Fibroblast of lung (primary cell): ENCODE measurements around the gene CHD6.

Experiments used
- CTCF ChIP-seq, 2 donors: IDR thresholded peaks in 1 of 2; conservative IDR thresholded peaks in 1 of 2; 1 replicate in 1 of 2; 2 replicates in 1 of 2; pipeline ENCODE4 v1.5.1; 2011 to 2012; ENCODE audit warnings: low read length in 2 of 2, control low read depth in 1 of 2, inconsistent platforms in 1 of 2, low read depth in 1 of 2, mild to moderate bottlenecking in 1 of 2
- EZH2 ChIP-seq: IDR thresholded peaks from 2 replicates; pipeline ENCODE4 v1.5.1; 2012; ENCODE audit warnings: low read length, control low read depth, mild to moderate bottlenecking; ENCODE audit errors: missing control alignments

GRCh38 chr20:41467690-41468089 lies 150.5 kb downstream of the CHD6 start:
- TF ChIP-seq CTCF (conservative IDR thresholded peaks at IDR 0.05 in 1 of 2, IDR thresholded peaks at IDR 0.05 in 1 of 2; ENCODE audit: low read depth in 1 of 2, low read length in 2 of 2) = no peak
- no peak for TF ChIP-seq EZH2
